GM23338 (cell line): ENCODE measurements around the gene TMEM217. TPM values are rescaled to one million over a fixed set of nuclear protein-coding genes. Genes with fewer than 3 reads are reported as not detected.
"Not testable (repeated sequence)": the region's sequence is repeated elsewhere in the genome, so short reads cannot be mapped to it uniquely, and the experiment has no call there.

Experiments
- ATAC-seq: fragments of 200-7000 bp; cut with Tn5 transposase; 3 replicates; pipeline ENCODE4 v1.9.1; 2020
- DNase-seq: peaks from one replicate; pipeline ENCODE4 v3.0.0-alpha.2; 2015; ENCODE audit warnings: low spot score
- H2AFZ ChIP-seq: fragments of 200-600 bp; sonication (generic); 2 replicates; pipeline ENCODE4 v1.8.0; 2016; ENCODE audit warnings: antibody characterized with exemption, mild to moderate bottlenecking, moderate library complexity
- H3F3A ChIP-seq: fragments of 200-600 bp; sonication (generic); replicated peaks from 2 replicates; pipeline ENCODE4 v1.8.0; 2017; ENCODE audit warnings: antibody characterized with exemption, mixed run types, low read depth
- H3K27ac ChIP-seq: fragments of 200-600 bp; sonication (generic); 2 replicates; pipeline ENCODE4 v1.6.1; 2016; ENCODE audit warnings: low read depth
- H3K27me3 ChIP-seq: fragments of 200-600 bp; sonication (generic); 2 replicates; pipeline ENCODE4 v1.8.0; 2016; ENCODE audit warnings: mild to moderate bottlenecking, mixed run types, moderate library complexity; ENCODE audit not compliant: insufficient read depth
- H3K36me3 ChIP-seq: fragments of 200-600 bp; sonication (generic); 2 replicates; pipeline ENCODE4 v1.8.0; 2016; ENCODE audit warnings: mild to moderate bottlenecking; ENCODE audit not compliant: insufficient read depth
- H3K4me1 ChIP-seq: fragments of 200-600 bp; sonication (generic); 2 replicates; pipeline ENCODE4 v1.8.0; 2016; ENCODE audit warnings: mild to moderate bottlenecking, moderate library complexity; ENCODE audit not compliant: insufficient read depth
- H3K4me2 ChIP-seq: fragments of 200-600 bp; sonication (generic); 2 replicates; pipeline ENCODE4 v1.7.1; 2017; ENCODE audit warnings: mixed run types
- H3K4me3 ChIP-seq: fragments of 200-600 bp; sonication (generic); 2 replicates; pipeline ENCODE4 v1.6.1; 2016; ENCODE audit warnings: mixed run types
- H3K79me2 ChIP-seq: fragments of 200-600 bp; sonication (generic); replicated peaks from 2 replicates; pipeline ENCODE4 v1.8.0; 2017; ENCODE audit warnings: mild to moderate bottlenecking; ENCODE audit not compliant: insufficient read depth
- H3K9me2 ChIP-seq: fragments of 200-600 bp; sonication (generic); 2 replicates; pipeline ENCODE4 v1.8.0; 2017; ENCODE audit not compliant: insufficient read depth
- H4K20me1 ChIP-seq: fragments of 200-600 bp; sonication (generic); replicated peaks from 2 replicates; pipeline ENCODE4 v1.8.0; 2017; ENCODE audit warnings: mild to moderate bottlenecking; ENCODE audit not compliant: insufficient read depth
- H3K27ac Mint-ChIP-seq: 2 replicates; pipeline ENCODE4 v1.8.0; 2020; ENCODE audit warnings: inconsistent platforms, mild to moderate bottlenecking, moderate library complexity, mixed read lengths
- H3K27me3 Mint-ChIP-seq: 3 replicates; pipeline ENCODE4 v1.8.0; 2022; ENCODE audit warnings: low read depth, mild to moderate bottlenecking, moderate library complexity, mixed read lengths, inconsistent platforms; ENCODE audit not compliant: insufficient read depth, poor library complexity
- H3K36me3 Mint-ChIP-seq: 3 replicates; pipeline ENCODE4 v1.8.0; 2021; ENCODE audit warnings: low read depth, mild to moderate bottlenecking, inconsistent platforms, moderate library complexity, mixed read lengths
- H3K4me1 Mint-ChIP-seq: 3 replicates; pipeline ENCODE4 v1.8.0; 2020; ENCODE audit warnings: mild to moderate bottlenecking, inconsistent platforms, mixed read lengths
- H3K4me3 Mint-ChIP-seq: 3 replicates; pipeline ENCODE4 v1.8.0; 2021; ENCODE audit warnings: moderate library complexity, mild to moderate bottlenecking, inconsistent platforms, mixed read lengths
- H3K9me3 Mint-ChIP-seq: 3 replicates; pipeline ENCODE4 v1.8.0; 2020; ENCODE audit warnings: moderate library complexity, mild to moderate bottlenecking, inconsistent platforms, mixed read lengths
- CTCF ChIP-seq, 2 experiments: fragments of 200-600 bp in 1 of 2; sonication (generic) in 1 of 2; conservative IDR thresholded peaks; 2 replicates each; pipeline versions ENCODE4 v1.5.1 to v1.6.1; 2016 to 2017; ENCODE audit warnings: antibody characterized with exemption in 2 of 2, low read depth in 2 of 2, mild to moderate bottlenecking in 2 of 2, moderate library complexity in 1 of 2
- ETS1 ChIP-seq: IDR thresholded peaks from 2 replicates; pipeline ENCODE4 v1.6.1; 2016; ENCODE audit warnings: antibody characterized with exemption
- EZH2 ChIP-seq: fragments of 200-600 bp; sonication (generic); IDR thresholded peaks from one replicate; pipeline ENCODE4 v1.8.0; 2017; ENCODE audit warnings: antibody characterized with exemption, mild to moderate bottlenecking, low read depth; ENCODE audit not compliant: unreplicated experiment
- EZH2phosphoT487 ChIP-seq: fragments of 200-600 bp; sonication (generic); IDR thresholded peaks from one replicate; pipeline ENCODE4 v1.8.1; 2018; ENCODE audit warnings: antibody characterized with exemption; ENCODE audit not compliant: unreplicated experiment
- NANOG ChIP-seq: IDR thresholded peaks from 2 replicates; pipeline ENCODE4 v1.6.1; 2016; ENCODE audit warnings: antibody characterized with exemption, borderline replicate concordance
- POLR2AphosphoS5 ChIP-seq: IDR thresholded peaks from 2 replicates; pipeline ENCODE4 v1.6.1; 2016; ENCODE audit warnings: antibody characterized with exemption, low read depth
- REST ChIP-seq: IDR thresholded peaks from one replicate; pipeline ENCODE4 v1.6.1; 2018; ENCODE audit warnings: antibody characterized with exemption; ENCODE audit not compliant: unreplicated experiment
- STAT1 ChIP-seq: IDR thresholded peaks from one replicate; pipeline ENCODE4 v1.6.1; 2016; ENCODE audit warnings: antibody characterized with exemption; ENCODE audit not compliant: unreplicated experiment
- ZNF114 ChIP-seq: fragments of 250-450 bp; sonication (Bioruptor Pico); IDR thresholded peaks from 2 replicates; pipeline ENCODE4 v1.5.0; 2020; ENCODE audit warnings: mild to moderate bottlenecking, moderate library complexity
- ZNF331 ChIP-seq: fragments of 250-450 bp; sonication (Bioruptor Pico); IDR thresholded peaks from 2 replicates; pipeline ENCODE4 v1.5.0; 2020; ENCODE audit warnings: low read depth, mild to moderate bottlenecking, moderate library complexity
- polyA plus RNA-seq: library from polyadenylated mRNA; unstranded; fragments of >200 nt; fragmentation: Nextera tagmentation; extraction: Ambion mirVana; gene quantifications from 2 replicates; pipeline ENCODE4 v1.2.1, GENCODE V29; 2016
- total RNA-seq: library from RNA; depleted of rRNA; stranded (reverse); fragments of >200 nt; shearing (Covaris generic); gene quantifications from 2 replicates; pipeline ENCODE4 v1.2.3, GENCODE V29; 2014

TMEM217 gene
- total and polyA plus RNA-seq, 2 experiments from 2014 or later: 1.3 TPM; not detected in 1

- not testable (repeated sequence) for ATAC-seq, H3K27me3 ChIP-seq, H3K27ac ChIP-seq, H4K20me1 ChIP-seq, H3K4me1 Mint-ChIP-seq, H3F3A ChIP-seq, H3K4me3 ChIP-seq, H3K27ac Mint-ChIP-seq, H3K79me2 ChIP-seq, H3K36me3 ChIP-seq, H3K36me3 Mint-ChIP-seq, H3K9me3 Mint-ChIP-seq, H3K4me2 ChIP-seq, H3K27me3 Mint-ChIP-seq, H3K4me1 ChIP-seq, H3K9me2 ChIP-seq, H2AFZ ChIP-seq, H3K4me3 Mint-ChIP-seq, DNase-seq
Observed at GRCh38 chr6:37185949-37186720, 71.8 kb downstream of the TMEM217 start.

GRCh38 chr6:37182736-37183590 lies 75.0 kb downstream of the TMEM217 start:
- H3K27me3 ChIP-seq: no peaks in the 10 kb centered on the region
- H3K4me1 ChIP-seq: no peaks in the 10 kb centered on the region
- no peaks in the 10 kb centered on the region for H4K20me1 ChIP-seq
- no peak overlapping the region for H3K4me3 ChIP-seq
- H3F3A ChIP-seq: no peaks in the 10 kb centered on the region; the same call in 1 of the 2 replicates
- peaks cover 4% of the 10 kb centered on the region for H3K27me3 Mint-ChIP-seq
- H3K9me3 Mint-ChIP-seq: no peaks in the 10 kb centered on the region
- no peak overlapping the region for H3K27ac ChIP-seq
- no peaks in the 10 kb centered on the region for H3K79me2 ChIP-seq
- no peaks in the 10 kb centered on the region for H3K36me3 Mint-ChIP-seq
- peak overlapping the region; percentile 47; the same call in 1 of the 2 replicates for H2AFZ ChIP-seq
- H3K4me1 Mint-ChIP-seq: no peaks in the 10 kb centered on the region
- H3K9me2 ChIP-seq: no peaks in the 10 kb centered on the region
- no peak for ATAC-seq
- no peak for DNase-seq
- no peak overlapping the region for H3K4me3 Mint-ChIP-seq
- H3K27ac Mint-ChIP-seq: no peak overlapping the region
- no peaks in the 10 kb centered on the region for H3K36me3 ChIP-seq
- H3K4me2 ChIP-seq: no peak overlapping the region
- TF ChIP-seq ETS1 (no peak), REST (no peak), ZNF114 (no peak), CTCF (conservative IDR thresholded peaks at IDR 0.05; ENCODE audit: low read depth in 2 of 2) (no peak), EZH2 (no peak), POLR2AphosphoS5 (no peak), EZH2phosphoT487 (no peak), ZNF331 (CRISPR knock-in tag) (no peak), STAT1 (no peak), NANOG (no peak)
